Neural crest cell (in vitro differentiated cells): Measurements from ENCODE around the gene PSMB10. TPM values are rescaled to one million over a fixed set of nuclear protein-coding genes. Genes with fewer than 3 reads are reported as not detected.

Source experiments
- DNase-seq: peaks from one replicate; pipeline ENCODE4 v3.0.0; 2021; ENCODE audit warnings: low read depth, mixed read lengths, low spot score
- H3K27ac Mint-ChIP-seq: one replicate; pipeline ENCODE4 v1.8.0; 2021; ENCODE audit warnings: mild to moderate bottlenecking, mixed read lengths; ENCODE audit not compliant: unreplicated experiment
- H3K27me3 Mint-ChIP-seq: 2 replicates; pipeline ENCODE4 v1.8.0; 2021; ENCODE audit warnings: low read depth, mild to moderate bottlenecking, mixed read lengths
- H3K36me3 Mint-ChIP-seq: 2 replicates; pipeline ENCODE4 v1.8.0; 2021; ENCODE audit warnings: low read depth, mild to moderate bottlenecking, mixed read lengths
- H3K4me1 Mint-ChIP-seq: 2 replicates; pipeline ENCODE4 v1.8.0; 2021; ENCODE audit warnings: mixed read lengths
- H3K4me3 Mint-ChIP-seq: one replicate; pipeline ENCODE4 v1.8.0; 2021; ENCODE audit warnings: mild to moderate bottlenecking, mixed read lengths
- H3K9me3 Mint-ChIP-seq: 2 replicates; pipeline ENCODE4 v1.8.0; 2021; ENCODE audit warnings: mixed read lengths
- CTCF ChIP-seq: fragments of 200-600 bp; sonication (generic); conservative IDR thresholded peaks from 2 replicates; pipeline ENCODE4 v1.5.0; 2021; ENCODE audit warnings: antibody characterized with exemption, mild to moderate bottlenecking
- total RNA-seq: library from RNA; stranded (reverse); gene quantifications from 2 replicates; pipeline ENCODE4 v1.2.1, GENCODE V29; 2021

The PSMB10 gene
- total RNA-seq, 1 donor from 2014 or later, result 22.5 TPM

DNA sequence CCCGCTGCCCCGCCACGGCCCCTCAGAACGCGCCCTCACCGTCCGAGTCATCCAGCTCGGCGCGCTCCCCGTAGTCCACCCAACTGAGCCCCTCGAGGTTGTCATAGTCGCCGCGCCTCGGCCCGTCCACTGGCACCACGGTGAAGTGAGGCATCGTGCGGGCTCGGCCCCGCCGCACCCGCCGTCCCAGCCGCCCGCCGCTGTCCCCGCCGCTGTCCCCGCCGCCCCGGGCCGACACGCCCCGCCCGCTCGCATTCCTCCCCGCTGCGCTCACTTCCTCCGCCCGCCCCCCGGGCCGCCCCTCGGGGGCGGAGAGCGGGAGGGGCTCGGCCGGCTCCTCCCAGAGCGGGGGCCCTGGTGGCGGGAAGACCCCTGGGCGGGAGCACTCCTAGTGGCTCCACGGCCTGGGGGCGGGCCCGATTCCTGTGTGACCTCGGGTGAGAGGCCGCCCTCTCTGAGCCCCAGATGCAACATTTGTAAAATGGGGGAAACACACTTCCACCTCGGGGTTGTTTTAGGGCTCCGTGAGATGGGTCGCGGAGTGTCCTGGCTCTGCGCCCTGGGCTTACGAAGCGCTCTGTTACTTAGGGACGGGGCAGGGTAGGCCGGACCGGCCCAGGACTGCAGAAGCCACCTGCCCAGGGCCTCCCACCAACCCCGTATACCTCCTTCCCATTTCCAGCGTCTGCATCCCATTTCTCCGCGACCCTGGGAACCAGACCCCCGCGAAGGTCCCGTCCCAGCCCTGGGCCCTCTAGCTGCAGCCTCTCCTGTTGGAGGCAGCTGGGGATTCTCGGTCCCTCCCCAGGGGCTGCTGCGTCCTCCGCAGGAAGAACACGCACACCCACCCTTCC is 32.0 kb upstream of the PSMB10 start, which contains the start of gene SLC12A4:
SLC12A4 (minus strand) TSS at position 238 of the 854 bp plus-strand sequence; CDS start at position 154, 84 bp downstream.
- DNase-seq, result peak; percentile 62
- H3K9me3 Mint-ChIP-seq, result no peaks in the 10 kb centered on the region
- H3K27ac Mint-ChIP-seq, result peak within 1 kb of the TSS; percentile 94
- peak within 1 kb of the TSS; percentile 97 for H3K4me3 Mint-ChIP-seq
- no peaks in the 10 kb centered on the region for H3K36me3 Mint-ChIP-seq
- no peak for TF ChIP-seq CTCF
- no peaks in the 10 kb centered on the region for H3K27me3 Mint-ChIP-seq
- H3K4me1 Mint-ChIP-seq, result peaks cover 38% of the 10 kb centered on the region

GRCh38 chr16:67967958-67968399 is 31.3 kb upstream of the PSMB10 start:
- Mint-ChIP-seq H3K9me3 (no peaks in the 10 kb centered on the region), H3K4me3 (peak overlapping the region; percentile 97), H3K27ac (peak overlapping the region; percentile 94), H3K36me3 (no peaks in the 10 kb centered on the region), H3K27me3 (no peaks in the 10 kb centered on the region), H3K4me1 (peaks cover 38% of the 10 kb centered on the region)
- no peak for TF ChIP-seq CTCF
- no peak for DNase-seq

- peak overlapping the region; percentile 97 for H3K4me3 Mint-ChIP-seq
- H3K27ac Mint-ChIP-seq, result peak overlapping the region; percentile 94
- no peaks in the 10 kb centered on the region for H3K27me3 Mint-ChIP-seq
- TF ChIP-seq CTCF, result no peak
- H3K36me3 Mint-ChIP-seq, result no peaks in the 10 kb centered on the region
- H3K9me3 Mint-ChIP-seq, result no peaks in the 10 kb centered on the region
- DNase-seq, result no peak
- H3K4me1 Mint-ChIP-seq, result peaks cover 38% of the 10 kb centered on the region
Measured at GRCh38 chr16:67967183-67967957, 30.7 kb upstream of the PSMB10 start.

DNA sequence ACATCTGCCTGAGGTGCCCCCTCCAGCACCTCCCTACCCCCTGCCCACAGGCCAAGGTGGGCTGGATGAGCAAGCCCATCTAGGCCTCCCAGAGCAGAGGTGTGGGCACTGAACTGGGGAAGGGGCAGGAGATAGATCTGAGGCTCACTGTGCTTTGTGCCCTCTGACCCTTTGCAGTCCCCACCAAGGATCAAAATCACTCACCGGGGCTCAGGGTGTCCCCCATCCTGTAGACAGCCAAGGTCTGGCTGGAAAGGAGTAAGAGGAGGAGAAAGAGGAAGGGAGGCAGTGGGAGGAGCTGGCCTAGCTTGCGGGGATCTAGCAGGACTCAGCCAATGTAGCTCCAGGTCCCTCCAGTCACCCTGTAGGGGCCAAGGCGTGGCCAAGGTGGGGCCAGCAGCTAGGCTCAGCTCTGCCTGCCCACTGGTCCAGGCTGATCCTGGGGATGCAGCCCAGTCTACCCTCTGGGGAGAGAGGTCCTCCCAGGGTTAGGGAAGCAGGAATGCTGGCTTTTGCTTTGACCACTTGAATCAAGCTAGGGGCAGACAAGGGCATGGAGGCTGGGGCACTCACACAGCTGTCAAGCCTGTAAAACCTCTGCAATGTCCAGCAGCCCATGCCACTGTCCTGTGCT is 30.0 kb upstream of the PSMB10 start:
- DNase-seq, result no peak
- Mint-ChIP-seq H3K27ac (peak overlapping the region; percentile 94), H3K4me1 (peaks cover 38% of the 10 kb centered on the region), H3K36me3 (no peaks in the 10 kb centered on the region), H3K27me3 (no peaks in the 10 kb centered on the region), H3K9me3 (no peaks in the 10 kb centered on the region), H3K4me3 (peak overlapping the region; percentile 97)
- TF ChIP-seq CTCF, result no peak
